GM23338 (cell line): Measurements from ENCODE around the gene LPIN1. TPM values are rescaled to one million over a fixed set of nuclear protein-coding genes. Genes with fewer than 3 reads are reported as not detected.
A peak's percentile ranks its signal among the peaks of the same experiment; 100 is the strongest.
"Not testable (repeated sequence)": the region's sequence is repeated elsewhere in the genome, so short reads cannot be mapped to it uniquely, and the experiment has no call there.

Experiments used
- ATAC-seq: fragments of 200-7000 bp; cut with Tn5 transposase; 3 replicates; pipeline ENCODE4 v1.9.1; 2020
- DNase-seq: peaks from one replicate; pipeline ENCODE4 v3.0.0-alpha.2; 2015; ENCODE audit warnings: low spot score
- H2AFZ ChIP-seq: fragments of 200-600 bp; sonication (generic); 2 replicates; pipeline ENCODE4 v1.8.0; 2016; ENCODE audit warnings: antibody characterized with exemption, mild to moderate bottlenecking, moderate library complexity
- H3F3A ChIP-seq: fragments of 200-600 bp; sonication (generic); replicated peaks from 2 replicates; pipeline ENCODE4 v1.8.0; 2017; ENCODE audit warnings: antibody characterized with exemption, mixed run types, low read depth
- H3K27ac ChIP-seq: fragments of 200-600 bp; sonication (generic); 2 replicates; pipeline ENCODE4 v1.6.1; 2016; ENCODE audit warnings: low read depth
- H3K27me3 ChIP-seq: fragments of 200-600 bp; sonication (generic); 2 replicates; pipeline ENCODE4 v1.8.0; 2016; ENCODE audit warnings: mild to moderate bottlenecking, mixed run types, moderate library complexity; ENCODE audit not compliant: insufficient read depth
- H3K36me3 ChIP-seq: fragments of 200-600 bp; sonication (generic); 2 replicates; pipeline ENCODE4 v1.8.0; 2016; ENCODE audit warnings: mild to moderate bottlenecking; ENCODE audit not compliant: insufficient read depth
- H3K4me1 ChIP-seq: fragments of 200-600 bp; sonication (generic); 2 replicates; pipeline ENCODE4 v1.8.0; 2016; ENCODE audit warnings: mild to moderate bottlenecking, moderate library complexity; ENCODE audit not compliant: insufficient read depth
- H3K4me2 ChIP-seq: fragments of 200-600 bp; sonication (generic); 2 replicates; pipeline ENCODE4 v1.7.1; 2017; ENCODE audit warnings: mixed run types
- H3K4me3 ChIP-seq: fragments of 200-600 bp; sonication (generic); 2 replicates; pipeline ENCODE4 v1.6.1; 2016; ENCODE audit warnings: mixed run types
- H3K79me2 ChIP-seq: fragments of 200-600 bp; sonication (generic); replicated peaks from 2 replicates; pipeline ENCODE4 v1.8.0; 2017; ENCODE audit warnings: mild to moderate bottlenecking; ENCODE audit not compliant: insufficient read depth
- H3K9me2 ChIP-seq: fragments of 200-600 bp; sonication (generic); 2 replicates; pipeline ENCODE4 v1.8.0; 2017; ENCODE audit not compliant: insufficient read depth
- H4K20me1 ChIP-seq: fragments of 200-600 bp; sonication (generic); replicated peaks from 2 replicates; pipeline ENCODE4 v1.8.0; 2017; ENCODE audit warnings: mild to moderate bottlenecking; ENCODE audit not compliant: insufficient read depth
- H3K27ac Mint-ChIP-seq: 2 replicates; pipeline ENCODE4 v1.8.0; 2020; ENCODE audit warnings: inconsistent platforms, mild to moderate bottlenecking, moderate library complexity, mixed read lengths
- H3K27me3 Mint-ChIP-seq: 3 replicates; pipeline ENCODE4 v1.8.0; 2022; ENCODE audit warnings: low read depth, mild to moderate bottlenecking, moderate library complexity, mixed read lengths, inconsistent platforms; ENCODE audit not compliant: insufficient read depth, poor library complexity
- H3K36me3 Mint-ChIP-seq: 3 replicates; pipeline ENCODE4 v1.8.0; 2021; ENCODE audit warnings: low read depth, mild to moderate bottlenecking, inconsistent platforms, moderate library complexity, mixed read lengths
- H3K4me1 Mint-ChIP-seq: 3 replicates; pipeline ENCODE4 v1.8.0; 2020; ENCODE audit warnings: mild to moderate bottlenecking, inconsistent platforms, mixed read lengths
- H3K4me3 Mint-ChIP-seq: 3 replicates; pipeline ENCODE4 v1.8.0; 2021; ENCODE audit warnings: moderate library complexity, mild to moderate bottlenecking, inconsistent platforms, mixed read lengths
- H3K9me3 Mint-ChIP-seq: 3 replicates; pipeline ENCODE4 v1.8.0; 2020; ENCODE audit warnings: moderate library complexity, mild to moderate bottlenecking, inconsistent platforms, mixed read lengths
- CREB1 ChIP-seq: fragments of 250-450 bp; sonication (Bioruptor Pico); IDR thresholded peaks from 2 replicates; pipeline ENCODE4 v1.5.0; 2020; ENCODE audit warnings: low read depth, mild to moderate bottlenecking, moderate library complexity
- ETS1 ChIP-seq: IDR thresholded peaks from 2 replicates; pipeline ENCODE4 v1.6.1; 2016; ENCODE audit warnings: antibody characterized with exemption
- EZH2phosphoT487 ChIP-seq: fragments of 200-600 bp; sonication (generic); IDR thresholded peaks from one replicate; pipeline ENCODE4 v1.8.1; 2018; ENCODE audit warnings: antibody characterized with exemption; ENCODE audit not compliant: unreplicated experiment
- JUNB ChIP-seq: IDR thresholded peaks from one replicate; pipeline ENCODE4 v1.6.1; 2016; ENCODE audit warnings: antibody characterized with exemption; ENCODE audit not compliant: unreplicated experiment
- STAT1 ChIP-seq: IDR thresholded peaks from one replicate; pipeline ENCODE4 v1.6.1; 2016; ENCODE audit warnings: antibody characterized with exemption; ENCODE audit not compliant: unreplicated experiment
- ZNF331 ChIP-seq: fragments of 250-450 bp; sonication (Bioruptor Pico); IDR thresholded peaks from 2 replicates; pipeline ENCODE4 v1.5.0; 2020; ENCODE audit warnings: low read depth, mild to moderate bottlenecking, moderate library complexity
- polyA plus RNA-seq: library from polyadenylated mRNA; unstranded; fragments of >200 nt; fragmentation: Nextera tagmentation; extraction: Ambion mirVana; gene quantifications from 2 replicates; pipeline ENCODE4 v1.2.1, GENCODE V29; 2016
- total RNA-seq: library from RNA; depleted of rRNA; stranded (reverse); fragments of >200 nt; shearing (Covaris generic); gene quantifications from 2 replicates; pipeline ENCODE4 v1.2.3, GENCODE V29; 2014
- TF ChIP-seq, protein P1 (sequence below): IDR thresholded peaks from one replicate; pipeline ENCODE4 v1.6.1; 2018; ENCODE audit warnings: antibody characterized with exemption; ENCODE audit not compliant: unreplicated experiment
- TF ChIP-seq, protein P2 (sequence below), 2 experiments: fragments of 200-600 bp in 1 of 2; sonication (generic) in 1 of 2; conservative IDR thresholded peaks; 2 replicates each; pipeline versions ENCODE4 v1.5.1 to v1.6.1; 2016 to 2017; ENCODE audit warnings: antibody characterized with exemption in 2 of 2, low read depth in 2 of 2, mild to moderate bottlenecking in 2 of 2, moderate library complexity in 1 of 2

LPIN1 gene
- total and polyA plus RNA-seq, 2 experiments from 2014 or later = 4.4 to 9.5 TPM

GRCh38 chr2:11844798-11845197, 98.4 kb downstream of the LPIN1 start:
- not testable (repeated sequence) for H3K27me3 Mint-ChIP-seq, H3K79me2 ChIP-seq, DNase-seq, H3F3A ChIP-seq, H4K20me1 ChIP-seq, H3K27ac Mint-ChIP-seq, H3K27me3 ChIP-seq, H3K4me3 ChIP-seq, H3K27ac ChIP-seq, H3K4me2 ChIP-seq, H3K4me3 Mint-ChIP-seq, H3K9me2 ChIP-seq, H3K36me3 ChIP-seq, H2AFZ ChIP-seq, H3K4me1 ChIP-seq, ATAC-seq
- Mint-ChIP-seq H3K9me3 (peaks cover 30% of the 10 kb centered on the region), H3K4me1 (peaks cover 12% of the 10 kb centered on the region; the same call in 2 of the 3 replicates), H3K36me3 (peaks cover 18% of the 10 kb centered on the region)

- not testable (repeated sequence) for H3K27ac ChIP-seq, H3K9me2 ChIP-seq, H4K20me1 ChIP-seq, H3F3A ChIP-seq, H3K4me2 ChIP-seq, DNase-seq, H3K27me3 Mint-ChIP-seq, H3K4me1 Mint-ChIP-seq, H3K4me3 Mint-ChIP-seq, H3K4me1 ChIP-seq, H2AFZ ChIP-seq, H3K27ac Mint-ChIP-seq, H3K4me3 ChIP-seq, H3K36me3 ChIP-seq, H3K79me2 ChIP-seq, H3K27me3 ChIP-seq, ATAC-seq
- peaks cover 18% of the 10 kb centered on the region for H3K36me3 Mint-ChIP-seq
- peaks cover 30% of the 10 kb centered on the region for H3K9me3 Mint-ChIP-seq
Measured at GRCh38 chr2:11847935-11848334, 101.5 kb downstream of the LPIN1 start.

DNA sequence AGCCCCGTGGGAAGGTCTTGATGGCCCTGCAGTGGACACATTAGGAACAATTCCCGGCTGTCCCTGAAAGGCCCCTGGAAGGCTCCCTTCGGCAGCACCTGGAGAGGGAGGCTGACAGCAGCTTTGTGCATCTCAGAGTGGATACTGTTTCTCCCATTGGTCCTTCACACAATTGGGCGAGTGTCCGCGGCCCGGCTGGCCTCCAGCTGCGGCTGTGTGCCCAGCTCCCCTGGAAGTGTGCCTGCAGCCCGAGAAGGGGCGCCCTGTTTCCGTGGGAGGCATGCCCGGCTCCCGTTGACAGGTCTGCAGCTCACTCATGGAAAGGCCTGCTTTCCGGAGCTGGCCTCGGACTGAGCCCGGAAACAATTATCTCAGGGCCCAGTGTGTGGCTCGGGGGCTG, 103.7 kb downstream of the LPIN1 start:
- Histone ChIP-seq H4K20me1 (no peaks in the 10 kb centered on the region), H3F3A (no peaks in the 10 kb centered on the region), H3K4me3 (no peak overlapping the region), H3K4me1 (no peaks in the 10 kb centered on the region; the same call in 1 of the 2 replicates), H3K4me2 (no peak overlapping the region), H3K36me3 (no peaks in the 10 kb centered on the region), H3K27me3 (no peaks in the 10 kb centered on the region), H3K79me2 (no peaks in the 10 kb centered on the region), H2AFZ (peak overlapping the region; percentile 94), H3K27ac (no peak overlapping the region), H3K9me2 (peaks cover 9% of the 10 kb centered on the region; the same call in 1 of the 2 replicates)
- H3K4me3 Mint-ChIP-seq = no peak overlapping the region
- peaks cover 18% of the 10 kb centered on the region for H3K36me3 Mint-ChIP-seq
- peaks cover 10% of the 10 kb centered on the region; the same call in 1 of the 3 replicates for H3K4me1 Mint-ChIP-seq
- H3K9me3 Mint-ChIP-seq = peaks cover 27% of the 10 kb centered on the region
- DNase-seq (no peak), ATAC-seq (peak; percentile 28; the same call in 1 of the 3 replicates)
- TF ChIP-seq EZH2phosphoT487 (no peak), JUNB (no peak)
- no peak overlapping the region for H3K27ac Mint-ChIP-seq
- peaks cover 6% of the 10 kb centered on the region for H3K27me3 Mint-ChIP-seq

- H3K4me1 ChIP-seq = no peaks in the 10 kb centered on the region; the same call in 1 of the 2 replicates
- H3K4me2 ChIP-seq = no peak overlapping the region
- no peaks in the 10 kb centered on the region for H4K20me1 ChIP-seq
- peaks cover 39% of the 10 kb centered on the region for H3K9me3 Mint-ChIP-seq
- H3K27me3 Mint-ChIP-seq = peaks cover 6% of the 10 kb centered on the region
- H3K36me3 Mint-ChIP-seq = peaks cover 31% of the 10 kb centered on the region
- H3K4me3 Mint-ChIP-seq = no peak overlapping the region
- no peaks in the 10 kb centered on the region for H3K27me3 ChIP-seq
- peaks cover 10% of the 10 kb centered on the region; the same call in 1 of the 3 replicates for H3K4me1 Mint-ChIP-seq
- no peaks in the 10 kb centered on the region for H3K36me3 ChIP-seq
- no peaks in the 10 kb centered on the region for H3F3A ChIP-seq
- no peak for DNase-seq
- ATAC-seq = no peak
- peaks cover 9% of the 10 kb centered on the region; the same call in 1 of the 2 replicates for H3K9me2 ChIP-seq
- H3K79me2 ChIP-seq = no peaks in the 10 kb centered on the region
- H3K4me3 ChIP-seq = no peak overlapping the region
- no peak overlapping the region for H2AFZ ChIP-seq
- H3K27ac ChIP-seq = no peak overlapping the region
- no peak overlapping the region for H3K27ac Mint-ChIP-seq
- TF ChIP-seq, protein P1, sequence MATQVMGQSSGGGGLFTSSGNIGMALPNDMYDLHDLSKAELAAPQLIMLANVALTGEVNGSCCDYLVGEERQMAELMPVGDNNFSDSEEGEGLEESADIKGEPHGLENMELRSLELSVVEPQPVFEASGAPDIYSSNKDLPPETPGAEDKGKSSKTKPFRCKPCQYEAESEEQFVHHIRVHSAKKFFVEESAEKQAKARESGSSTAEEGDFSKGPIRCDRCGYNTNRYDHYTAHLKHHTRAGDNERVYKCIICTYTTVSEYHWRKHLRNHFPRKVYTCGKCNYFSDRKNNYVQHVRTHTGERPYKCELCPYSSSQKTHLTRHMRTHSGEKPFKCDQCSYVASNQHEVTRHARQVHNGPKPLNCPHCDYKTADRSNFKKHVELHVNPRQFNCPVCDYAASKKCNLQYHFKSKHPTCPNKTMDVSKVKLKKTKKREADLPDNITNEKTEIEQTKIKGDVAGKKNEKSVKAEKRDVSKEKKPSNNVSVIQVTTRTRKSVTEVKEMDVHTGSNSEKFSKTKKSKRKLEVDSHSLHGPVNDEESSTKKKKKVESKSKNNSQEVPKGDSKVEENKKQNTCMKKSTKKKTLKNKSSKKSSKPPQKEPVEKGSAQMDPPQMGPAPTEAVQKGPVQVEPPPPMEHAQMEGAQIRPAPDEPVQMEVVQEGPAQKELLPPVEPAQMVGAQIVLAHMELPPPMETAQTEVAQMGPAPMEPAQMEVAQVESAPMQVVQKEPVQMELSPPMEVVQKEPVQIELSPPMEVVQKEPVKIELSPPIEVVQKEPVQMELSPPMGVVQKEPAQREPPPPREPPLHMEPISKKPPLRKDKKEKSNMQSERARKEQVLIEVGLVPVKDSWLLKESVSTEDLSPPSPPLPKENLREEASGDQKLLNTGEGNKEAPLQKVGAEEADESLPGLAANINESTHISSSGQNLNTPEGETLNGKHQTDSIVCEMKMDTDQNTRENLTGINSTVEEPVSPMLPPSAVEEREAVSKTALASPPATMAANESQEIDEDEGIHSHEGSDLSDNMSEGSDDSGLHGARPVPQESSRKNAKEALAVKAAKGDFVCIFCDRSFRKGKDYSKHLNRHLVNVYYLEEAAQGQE = no peak
- TF ChIP-seq ZNF331 (CRISPR knock-in tag) (no peak), STAT1 (no peak), CREB1 (CRISPR knock-in tag) (no peak), ETS1 (no peak)
- TF ChIP-seq, protein P2, sequence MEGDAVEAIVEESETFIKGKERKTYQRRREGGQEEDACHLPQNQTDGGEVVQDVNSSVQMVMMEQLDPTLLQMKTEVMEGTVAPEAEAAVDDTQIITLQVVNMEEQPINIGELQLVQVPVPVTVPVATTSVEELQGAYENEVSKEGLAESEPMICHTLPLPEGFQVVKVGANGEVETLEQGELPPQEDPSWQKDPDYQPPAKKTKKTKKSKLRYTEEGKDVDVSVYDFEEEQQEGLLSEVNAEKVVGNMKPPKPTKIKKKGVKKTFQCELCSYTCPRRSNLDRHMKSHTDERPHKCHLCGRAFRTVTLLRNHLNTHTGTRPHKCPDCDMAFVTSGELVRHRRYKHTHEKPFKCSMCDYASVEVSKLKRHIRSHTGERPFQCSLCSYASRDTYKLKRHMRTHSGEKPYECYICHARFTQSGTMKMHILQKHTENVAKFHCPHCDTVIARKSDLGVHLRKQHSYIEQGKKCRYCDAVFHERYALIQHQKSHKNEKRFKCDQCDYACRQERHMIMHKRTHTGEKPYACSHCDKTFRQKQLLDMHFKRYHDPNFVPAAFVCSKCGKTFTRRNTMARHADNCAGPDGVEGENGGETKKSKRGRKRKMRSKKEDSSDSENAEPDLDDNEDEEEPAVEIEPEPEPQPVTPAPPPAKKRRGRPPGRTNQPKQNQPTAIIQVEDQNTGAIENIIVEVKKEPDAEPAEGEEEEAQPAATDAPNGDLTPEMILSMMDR (conservative IDR thresholded peaks at IDR 0.05; ENCODE audit: low read depth in 2 of 2) = no peak
Measured at GRCh38 chr2:11852526-11853196, 106.2 kb downstream of the LPIN1 start.
